GM12865 (cell line): ENCODE data around the gene CAST.
"Not testable (repeated sequence)": the region's sequence is repeated elsewhere in the genome, so short reads cannot be mapped to it uniquely, and the experiment has no call there.

Experiments
- DNase-seq: peaks from one replicate; pipeline ENCODE4 v3.0.0; 2010; ENCODE audit warnings: low read depth
- H3K4me3 ChIP-seq: 2 replicates; pipeline ENCODE4 v1.5.1; 2011; ENCODE audit warnings: mild to moderate bottlenecking, low read depth, low read length, control low read depth
- CTCF ChIP-seq: IDR thresholded peaks from 2 replicates; pipeline ENCODE4 v1.5.1; 2011; ENCODE audit warnings: low read length, control low read depth, low read depth, inconsistent platforms; ENCODE audit not compliant: insufficient read depth; ENCODE audit errors: missing control alignments

Gene CAST

GRCh38 chr5:96743065-96743768 lies 81.0 kb downstream of the CAST start:
- DNase-seq: no peak
- no peak for TF ChIP-seq CTCF
- H3K4me3 ChIP-seq: no peak overlapping the region

GRCh38 chr5:96743805-96744204 lies 81.6 kb downstream of the CAST start:
- no peak for DNase-seq
- TF ChIP-seq CTCF: no peak
- no peak overlapping the region for H3K4me3 ChIP-seq

GRCh38 chr5:96744218-96744617 lies 82.0 kb downstream of the CAST start:
- H3K4me3 ChIP-seq, DNase-seq: not testable (repeated sequence)

GRCh38 chr5:96745025-96745424 lies 82.8 kb downstream of the CAST start:
- H3K4me3 ChIP-seq: no peak overlapping the region
- DNase-seq: no peak
- no peak for TF ChIP-seq CTCF

GRCh38 chr5:96745844-96746531 lies 83.8 kb downstream of the CAST start:
- no peak for TF ChIP-seq CTCF
- no peak for DNase-seq
- no peak overlapping the region for H3K4me3 ChIP-seq

GRCh38 chr5:96747720-96748119 lies 85.5 kb downstream of the CAST start:
- DNase-seq: no peak
- no peak for TF ChIP-seq CTCF
- H3K4me3 ChIP-seq: no peak overlapping the region

- DNase-seq: no peak
- no peak for TF ChIP-seq CTCF
- H3K4me3 ChIP-seq: no peak overlapping the region
These were observed 88.1 kb downstream of the CAST start for GRCh38 chr5:96750110-96750822.
